SK-N-SH (cell line): Measurements from ENCODE around the gene RPH3AL. TPM values are rescaled to one million over a fixed set of nuclear protein-coding genes. Genes with fewer than 3 reads are reported as not detected.

Experiments
- CTCF ChIA-PET: fragments of 300-600, 350-600 bp; formaldehyde crosslinking; extraction: SDS; loops from one replicate; lab custom pipeline; 2021; lab: Yijun Ruan, JAX
- POLR2A ChIA-PET: fragments of 350-600 bp; sonication (Branson Sonifier 250); formaldehyde crosslinking; extraction: SDS; loops from one replicate; lab custom pipeline; 2020; ENCODE audit warnings: antibody characterized with exemption, inconsistent platforms; lab: Yijun Ruan, JAX
- DNase-seq: peaks from one replicate; pipeline ENCODE4 v3.0.0; 2012
- H2AFZ ChIP-seq: fragments of 200-600 bp; sonication (generic); 2 replicates; pipeline ENCODE4 v1.8.1; 2016; ENCODE audit warnings: antibody characterized with exemption, mild to moderate bottlenecking, low read depth
- H3F3A ChIP-seq: fragments of 200-600 bp; sonication (generic); replicated peaks from 2 replicates; pipeline ENCODE3; 2016; ENCODE audit warnings: antibody characterized with exemption, mild to moderate bottlenecking; ENCODE audit not compliant: insufficient read depth
- H3K27ac ChIP-seq, 2 experiments: fragments of 200-500 bp in 1 of 2; fragments of 200-600 bp in 1 of 2; sonication (Bioruptor generic) in 1 of 2; sonication (generic), shearing (Covaris generic) in 1 of 2; 2 replicates each; pipeline versions ENCODE4 v1.5.1 to v1.6.1; 2014 to 2016; ENCODE audit warnings: low read depth in 2 of 2, inconsistent platforms in 1 of 2, low read length in 1 of 2, mild to moderate bottlenecking in 1 of 2, mixed read lengths in 1 of 2
- H3K27me3 ChIP-seq: fragments of 200-600 bp; sonication (generic), shearing (Covaris generic); 2 replicates; pipeline ENCODE4 v1.6.1; 2016; ENCODE audit warnings: mixed run types; ENCODE audit not compliant: insufficient read depth
- H3K36me3 ChIP-seq, 2 experiments: fragments of 200-500 bp in 1 of 2; fragments of 200-600 bp in 1 of 2; sonication (Bioruptor generic) in 1 of 2; sonication (generic) in 1 of 2; replicated peaks in 1 of 2; 2 replicates each; pipeline versions ENCODE3 to v1.5.1; 2014 to 2016; ENCODE audit warnings: low read length in 1 of 2, mild to moderate bottlenecking in 1 of 2; ENCODE audit not compliant: insufficient read depth in 2 of 2, control insufficient read depth in 1 of 2
- H3K4me1 ChIP-seq, 2 experiments: fragments of 200-500 bp in 1 of 2; fragments of 200-600 bp in 1 of 2; sonication (Bioruptor generic) in 1 of 2; sonication (generic), shearing (Covaris generic) in 1 of 2; 2 replicates each; pipeline versions ENCODE4 v1.5.1 to v1.6.1; 2014 to 2016; ENCODE audit warnings: low read depth in 1 of 2, low read length in 1 of 2, mixed run types in 1 of 2; ENCODE audit not compliant: insufficient read depth in 2 of 2, control insufficient read depth in 1 of 2
- H3K4me2 ChIP-seq: fragments of 200-600 bp; sonication (generic), shearing (Covaris generic); 2 replicates; pipeline ENCODE4 v1.6.1; 2017; ENCODE audit warnings: mixed run types
- H3K4me3 ChIP-seq, 2 experiments: fragments of 200-500 bp in 1 of 2; fragments of 200-600 bp in 1 of 2; sonication (Bioruptor generic) in 1 of 2; sonication (generic), shearing (Covaris generic) in 1 of 2; 2 replicates each; pipeline versions ENCODE4 v1.5.1 to v1.8.1; 2014 to 2016; ENCODE audit warnings: low read depth in 2 of 2, inconsistent platforms in 1 of 2, low read length in 1 of 2, mild to moderate bottlenecking in 1 of 2, mixed read lengths in 1 of 2, moderate library complexity in 1 of 2
- H3K79me2 ChIP-seq: fragments of 200-600 bp; sonication (generic); 2 replicates; pipeline ENCODE4 v1.8.1; 2017; ENCODE audit warnings: mild to moderate bottlenecking; ENCODE audit not compliant: insufficient read depth
- H3K9ac ChIP-seq: fragments of 200-600 bp; sonication (generic); 2 replicates; pipeline ENCODE4 v1.6.1; 2017; ENCODE audit warnings: mixed run types
- H3K9me2 ChIP-seq: fragments of 200-600 bp; sonication (generic); 2 replicates; pipeline ENCODE4 v1.6.1; 2017; ENCODE audit warnings: mixed run types
- H3K9me3 ChIP-seq: fragments of 200-600 bp; sonication (generic); 2 replicates; pipeline ENCODE4 v1.6.1; 2017; ENCODE audit warnings: mixed run types, mild to moderate bottlenecking, moderate library complexity
- H4K20me1 ChIP-seq: fragments of 200-600 bp; sonication (generic); 2 replicates; pipeline ENCODE4 v1.6.1; 2017; ENCODE audit warnings: mild to moderate bottlenecking, mixed run types; ENCODE audit not compliant: insufficient read depth
- CHD2 ChIP-seq: fragments of 150-350 bp; IDR thresholded peaks from 2 replicates; pipeline ENCODE4 v1.6.1; 2018; ENCODE audit warnings: low read length; ENCODE audit not compliant: partially characterized antibody
- EP300 ChIP-seq, 2 experiments: IDR thresholded peaks; 2 replicates each; pipeline versions ENCODE4 v1.4.0 to v1.6.1; 2012; ENCODE audit warnings: borderline replicate concordance in 1 of 2, low read depth in 1 of 2, low read length in 1 of 2
- EZH2phosphoT487 ChIP-seq: fragments of 200-600 bp; sonication (generic); IDR thresholded peaks from 2 replicates; pipeline ENCODE4 v1.6.1; 2017; ENCODE audit warnings: low read depth, mixed run types, mild to moderate bottlenecking, antibody characterized with exemption, moderate library complexity, borderline replicate concordance
- FOSL2 ChIP-seq: IDR thresholded peaks from 2 replicates; pipeline ENCODE4 v1.4.0; 2012; ENCODE audit warnings: low read depth, mild to moderate bottlenecking, moderate library complexity, borderline replicate concordance
- FOXJ3 ChIP-seq: sonication (generic); formaldehyde crosslinking; IDR thresholded peaks from 2 replicates; pipeline ENCODE4 v1.5.1; 2020; ENCODE audit warnings: mild to moderate bottlenecking, missing genetic modification reagents
- GABPA ChIP-seq: IDR thresholded peaks from 2 replicates; pipeline ENCODE4 v1.4.0; 2012; ENCODE audit warnings: low read depth, mild to moderate bottlenecking
- IRF3 ChIP-seq: fragments of 150-350 bp; IDR thresholded peaks from 2 replicates; pipeline ENCODE4 v1.6.1; 2016; ENCODE audit warnings: mild to moderate bottlenecking, low read depth, low read length
- NRF1 ChIP-seq: IDR thresholded peaks from 2 replicates; pipeline ENCODE4 v1.6.1; 2012; ENCODE audit warnings: low read depth, mild to moderate bottlenecking, low read length
- POLR2AphosphoS5 ChIP-seq: IDR thresholded peaks from 2 replicates; pipeline ENCODE4 v1.6.1; 2012; ENCODE audit warnings: low read depth, low read length
- RFX5 ChIP-seq: IDR thresholded peaks from 2 replicates; pipeline ENCODE4 v1.6.1; 2012; ENCODE audit warnings: mild to moderate bottlenecking, improper control_type of control experiment, low read length
- RXRA ChIP-seq: IDR thresholded peaks from 2 replicates; pipeline ENCODE4 v1.4.0; 2012; ENCODE audit warnings: low read depth, mild to moderate bottlenecking, borderline replicate concordance
- SMC3 ChIP-seq: IDR thresholded peaks from 2 replicates; pipeline ENCODE4 v1.6.1; 2012; ENCODE audit warnings: low read depth, low read length, improper control_type of control experiment
- TCF12 ChIP-seq: IDR thresholded peaks from 2 replicates; pipeline ENCODE4 v1.4.0; 2012
- USF1 ChIP-seq: IDR thresholded peaks from 2 replicates; pipeline ENCODE4 v1.4.0; 2012; ENCODE audit warnings: low read depth, borderline replicate concordance
- YY1 ChIP-seq: IDR thresholded peaks from 2 replicates; pipeline ENCODE4 v1.4.0; 2012; ENCODE audit warnings: low read depth, mild to moderate bottlenecking
- ZBTB33 ChIP-seq: IDR thresholded peaks from 2 replicates; pipeline ENCODE4 v1.4.0; 2012; ENCODE audit warnings: low read depth, borderline replicate concordance
- WGBS: methylation state at CpG from one replicate; pipeline ENCODE4 v1.1.6; 2017; ENCODE audit warnings: low lambda C conversion rate; 5-methylcytosine and 5-hydroxymethylcytosine counted together
- polyA plus RNA-seq, 3 experiments: library from polyadenylated mRNA; depleted of rRNA; stranded (reverse); fragments of >200 nt; gene quantifications; 2 replicates each; pipeline ENCODE4 v1.2.3, GENCODE V29; 2012

RPH3AL gene
- polyA plus RNA-seq, 1 of the 3 experiments (the other 2 are of a cell fraction), result 2.9 TPM

DNA sequence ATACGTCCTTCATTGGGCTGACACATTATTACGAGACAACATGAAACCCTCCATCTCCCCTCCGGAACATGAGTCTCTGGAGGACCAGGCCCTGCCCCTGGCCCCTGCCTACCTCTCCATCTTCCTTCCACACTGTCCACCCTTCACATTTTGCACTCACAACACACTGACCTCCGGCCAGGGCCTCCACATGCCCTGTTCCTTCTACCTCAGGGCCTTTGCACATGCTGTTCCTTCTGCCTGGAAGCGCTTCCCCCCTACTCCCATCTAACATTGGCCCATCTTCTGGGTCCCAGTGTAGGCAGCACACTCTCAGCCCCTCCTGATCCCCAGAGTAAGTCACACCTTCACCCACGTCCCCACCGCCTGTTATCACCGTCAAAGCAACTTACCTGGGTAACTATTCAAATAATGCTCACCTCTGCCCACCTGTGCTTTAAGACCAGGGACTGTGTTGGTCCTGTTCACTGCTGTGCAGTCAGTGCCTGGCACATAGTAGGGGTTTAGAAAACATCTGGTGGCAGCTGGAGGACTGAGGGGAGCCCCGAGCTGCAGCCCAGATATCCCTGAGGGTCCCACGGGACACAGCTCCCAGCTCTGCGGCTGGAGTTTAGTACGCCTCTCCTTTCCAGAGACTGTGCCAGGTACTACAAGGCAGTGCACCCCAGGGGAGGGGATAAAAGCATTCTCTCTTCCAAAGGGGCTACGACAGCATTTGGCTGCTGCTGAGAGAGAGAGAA lies 27.2 kb downstream of the RPH3AL start:
- H3K36me3 ChIP-seq, result no peaks in the 10 kb centered on the region
- no peak overlapping the region for H3K4me2 ChIP-seq
- POLR2A ChIA-PET, result no interaction called here
- CTCF ChIA-PET, result no interaction called here
- no peaks in the 10 kb centered on the region for H4K20me1 ChIP-seq
- H3K27ac ChIP-seq, result no peak overlapping the region
- H3K4me3 ChIP-seq, result no peak overlapping the region
- DNase-seq, result no peak
- TF ChIP-seq USF1 (no peak), ZBTB33 (no peak), YY1 (no peak), TCF12 (no peak), IRF3 (no peak), RFX5 (no peak), POLR2AphosphoS5 (no peak), EZH2phosphoT487 (no peak)
- no peaks in the 10 kb centered on the region for H3F3A ChIP-seq
- no peaks in the 10 kb centered on the region; a peak in 1 of 4 replicates for H3K4me1 ChIP-seq
- no peaks in the 10 kb centered on the region for H3K27me3 ChIP-seq
- no peaks in the 10 kb centered on the region for H3K79me2 ChIP-seq
- H3K9ac ChIP-seq, result no peak overlapping the region
- WGBS, result 77% methylated on average over 9 of the region's 13 CpGs
- H3K9me2 ChIP-seq, result no peaks in the 10 kb centered on the region
- H3K9me3 ChIP-seq, result no peaks in the 10 kb centered on the region
- H2AFZ ChIP-seq, result no peak overlapping the region

GRCh38 chr17:323721-324571 lies 28.7 kb downstream of the RPH3AL start:
- CTCF ChIA-PET, result no interaction called here
- no peaks in the 10 kb centered on the region for H3K9me2 ChIP-seq
- WGBS, result 84% methylated on average over 20 of the region's 39 CpGs
- H3F3A ChIP-seq, result no peaks in the 10 kb centered on the region
- DNase-seq, result no peak
- H3K4me1 ChIP-seq, result no peaks in the 10 kb centered on the region; a peak in 1 of 4 replicates
- no peak overlapping the region for H3K4me3 ChIP-seq
- no peaks in the 10 kb centered on the region for H3K9me3 ChIP-seq
- TF ChIP-seq FOXJ3 (CRISPR knock-in tag) (no peak), GABPA (no peak), SMC3 (no peak), RXRA (no peak), CHD2 (no peak), FOSL2 (no peak), RFX5 (no peak), EP300 (IDR thresholded peaks at IDR 0.05; ENCODE audit: borderline replicate concordance in 1 of 2, low read depth in 1 of 2, low read length in 1 of 2) (no peak), USF1 (no peak), NRF1 (no peak)
- H3K36me3 ChIP-seq, result no peaks in the 10 kb centered on the region
- no peaks in the 10 kb centered on the region for H4K20me1 ChIP-seq
- POLR2A ChIA-PET, result no interaction called here
- no peak overlapping the region for H3K9ac ChIP-seq
- no peak overlapping the region for H2AFZ ChIP-seq
- no peaks in the 10 kb centered on the region for H3K27me3 ChIP-seq
- H3K79me2 ChIP-seq, result no peaks in the 10 kb centered on the region
- no peak overlapping the region for H3K27ac ChIP-seq
- H3K4me2 ChIP-seq, result no peak overlapping the region
